ENCODE results near the gene CENPU.

CENPU gene

DNA sequence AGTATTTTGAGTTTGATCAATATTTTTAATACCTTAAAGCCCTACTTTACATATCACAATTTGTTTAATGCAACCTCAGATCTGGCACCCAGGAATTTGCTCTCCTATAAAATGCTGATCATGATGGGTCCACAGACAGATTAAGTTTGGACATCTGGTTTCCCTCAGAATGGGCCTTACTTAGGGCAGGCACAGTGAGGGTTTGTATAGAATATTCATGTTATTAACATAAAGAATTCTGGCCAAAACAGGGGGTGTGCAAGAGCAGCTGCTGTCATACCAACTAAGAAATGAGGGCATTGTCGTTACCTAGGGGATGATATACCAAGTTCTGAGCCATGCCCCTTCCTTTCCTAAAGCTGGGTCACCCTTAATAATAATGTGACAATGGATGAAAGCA is 37.5 kb upstream of the CENPU start:
- TF ChIP-seq, protein P1, sequence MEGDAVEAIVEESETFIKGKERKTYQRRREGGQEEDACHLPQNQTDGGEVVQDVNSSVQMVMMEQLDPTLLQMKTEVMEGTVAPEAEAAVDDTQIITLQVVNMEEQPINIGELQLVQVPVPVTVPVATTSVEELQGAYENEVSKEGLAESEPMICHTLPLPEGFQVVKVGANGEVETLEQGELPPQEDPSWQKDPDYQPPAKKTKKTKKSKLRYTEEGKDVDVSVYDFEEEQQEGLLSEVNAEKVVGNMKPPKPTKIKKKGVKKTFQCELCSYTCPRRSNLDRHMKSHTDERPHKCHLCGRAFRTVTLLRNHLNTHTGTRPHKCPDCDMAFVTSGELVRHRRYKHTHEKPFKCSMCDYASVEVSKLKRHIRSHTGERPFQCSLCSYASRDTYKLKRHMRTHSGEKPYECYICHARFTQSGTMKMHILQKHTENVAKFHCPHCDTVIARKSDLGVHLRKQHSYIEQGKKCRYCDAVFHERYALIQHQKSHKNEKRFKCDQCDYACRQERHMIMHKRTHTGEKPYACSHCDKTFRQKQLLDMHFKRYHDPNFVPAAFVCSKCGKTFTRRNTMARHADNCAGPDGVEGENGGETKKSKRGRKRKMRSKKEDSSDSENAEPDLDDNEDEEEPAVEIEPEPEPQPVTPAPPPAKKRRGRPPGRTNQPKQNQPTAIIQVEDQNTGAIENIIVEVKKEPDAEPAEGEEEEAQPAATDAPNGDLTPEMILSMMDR (IDR thresholded peaks at IDR 0.05; ENCODE audit: low read length, missing control alignments) = no peak
- H3K4me3 ChIP-seq (replicated peaks; ENCODE audit: low read depth, low read length) = no peak overlapping the region
- DNase-seq (ENCODE audit: low read depth) = no peak

DNA sequence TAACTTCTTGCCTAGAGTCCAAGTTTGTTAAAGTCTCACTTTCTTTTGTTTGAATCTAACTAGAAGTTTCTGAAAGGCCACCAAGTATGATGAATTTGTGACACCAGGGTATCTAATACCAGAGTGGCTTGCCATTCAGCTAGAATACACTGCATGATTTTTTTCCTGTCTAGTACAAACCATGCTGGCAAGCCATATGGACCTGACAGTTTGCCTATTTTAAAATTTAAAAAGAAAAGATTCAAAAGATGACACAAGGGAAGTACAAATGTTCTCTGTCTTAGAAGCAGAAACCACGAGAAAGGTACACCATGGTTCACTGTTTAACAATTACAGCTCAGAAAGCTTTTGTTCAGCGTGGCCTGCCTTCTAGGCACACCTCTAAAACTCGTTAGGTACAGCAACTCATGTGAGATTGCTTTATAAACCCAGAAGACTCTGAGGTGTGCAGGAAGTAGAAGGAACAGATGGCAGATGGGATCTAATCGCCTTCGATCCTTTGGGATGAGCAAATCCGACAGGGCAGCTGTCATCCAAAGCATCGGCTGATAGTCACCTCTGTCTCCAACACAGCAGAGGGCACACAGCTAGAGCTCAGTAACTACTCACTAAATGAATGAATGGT is 35.4 kb upstream of the CENPU start:
- TF ChIP-seq, protein P1 (IDR thresholded peaks at IDR 0.05; ENCODE audit: low read length, missing control alignments) = no peak
- H3K4me3 ChIP-seq (replicated peaks; ENCODE audit: low read depth, low read length) = no peak overlapping the region
- DNase-seq (ENCODE audit: low read depth) = no peak

DNA sequence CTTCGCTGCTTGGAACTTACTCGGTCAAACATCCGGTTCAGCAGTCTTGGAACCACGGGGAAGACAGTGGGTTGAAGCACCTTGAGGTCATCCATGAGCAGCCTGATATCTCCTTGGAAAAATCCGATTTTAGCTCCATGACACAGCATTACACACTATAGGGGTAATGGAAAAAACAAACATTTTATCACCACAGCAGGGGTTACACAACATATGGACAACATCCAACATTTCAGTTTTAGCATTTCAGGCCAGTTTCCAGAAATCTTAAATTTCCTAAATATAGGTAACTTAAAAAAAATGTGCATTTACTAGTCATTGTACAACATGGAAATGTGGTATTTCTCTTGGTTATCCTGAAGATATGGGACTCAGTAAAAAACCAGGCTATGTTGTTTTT is 34.4 kb upstream of the CENPU start:
- TF ChIP-seq, protein P1 (IDR thresholded peaks at IDR 0.05; ENCODE audit: low read length, missing control alignments) = no peak

DNA sequence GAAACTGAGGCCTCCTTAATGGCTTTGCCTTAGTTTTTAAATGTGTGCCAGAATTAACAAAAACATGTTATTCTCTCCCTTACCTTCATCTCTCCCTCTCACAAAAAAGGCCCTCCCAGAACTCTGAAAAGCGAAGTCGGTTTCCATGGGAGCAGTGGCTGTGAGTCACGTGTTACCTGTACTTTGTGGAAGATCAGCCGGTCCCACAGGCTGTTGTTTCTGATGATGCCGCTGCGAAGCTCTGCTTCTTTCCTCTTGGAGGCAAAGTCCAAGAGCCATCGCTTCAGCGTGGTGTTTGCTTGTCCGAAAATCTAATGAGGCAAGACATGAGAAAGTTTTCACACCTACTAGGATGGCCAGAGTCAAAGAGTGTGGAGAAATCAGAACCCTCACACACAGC is 32.5 kb upstream of the CENPU start:
- no peak for DNase-seq (ENCODE audit: low read depth)
- TF ChIP-seq, protein P1 (IDR thresholded peaks at IDR 0.05; ENCODE audit: low read length, missing control alignments) = no peak
- no peak overlapping the region for H3K4me3 ChIP-seq (replicated peaks; ENCODE audit: low read depth, low read length)

More for the DNA sequence above, 34.4 kb upstream of the CENPU start:
- DNase-seq (ENCODE audit: low read depth) = peak; percentile 45
- no peak overlapping the region for H3K4me3 ChIP-seq (replicated peaks; ENCODE audit: low read depth, low read length)

DNA sequence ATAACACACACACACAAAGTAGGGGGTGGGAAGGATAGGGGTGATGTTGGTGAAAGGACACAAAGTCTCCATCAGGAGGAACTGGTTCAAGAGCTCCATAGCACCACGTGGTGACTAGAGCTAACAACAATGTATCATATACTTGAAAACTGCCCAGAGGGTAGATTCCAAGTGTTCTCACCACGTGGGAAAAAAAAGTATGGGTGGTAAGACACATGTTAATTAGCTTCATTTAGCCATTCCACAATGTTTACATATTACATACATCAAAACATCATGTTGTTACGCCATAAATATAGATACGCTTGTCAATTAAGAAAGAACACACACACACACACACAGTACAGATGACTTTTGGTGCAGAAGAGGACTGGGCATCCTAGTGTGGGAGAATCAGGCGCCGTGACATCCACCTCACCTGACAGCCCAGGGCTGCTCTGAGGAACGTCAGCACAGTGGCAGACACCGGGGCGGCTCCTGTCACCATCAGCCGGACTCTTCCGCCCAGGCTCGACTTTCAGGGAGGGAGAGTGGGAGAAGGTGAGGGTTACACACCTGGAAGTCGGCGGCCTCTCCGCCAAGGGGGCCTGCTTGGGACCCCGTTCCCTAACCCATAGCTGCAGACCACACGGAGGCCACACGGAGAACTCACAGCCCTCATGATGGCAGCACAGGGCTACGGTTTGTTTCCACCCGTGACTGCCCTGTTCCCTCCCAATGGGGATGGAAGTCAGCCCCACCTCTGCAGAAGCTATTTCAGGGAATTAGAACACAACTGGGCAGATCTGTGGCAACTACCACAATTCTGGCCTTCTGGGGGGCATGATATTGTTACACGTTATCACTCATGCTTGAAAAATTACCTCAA is 31.8 kb upstream of the CENPU start:
- TF ChIP-seq, protein P1 (IDR thresholded peaks at IDR 0.05; ENCODE audit: low read length, missing control alignments) = no peak
- no peak for DNase-seq (ENCODE audit: low read depth)
- no peak overlapping the region for H3K4me3 ChIP-seq (replicated peaks; ENCODE audit: low read depth, low read length)

DNA sequence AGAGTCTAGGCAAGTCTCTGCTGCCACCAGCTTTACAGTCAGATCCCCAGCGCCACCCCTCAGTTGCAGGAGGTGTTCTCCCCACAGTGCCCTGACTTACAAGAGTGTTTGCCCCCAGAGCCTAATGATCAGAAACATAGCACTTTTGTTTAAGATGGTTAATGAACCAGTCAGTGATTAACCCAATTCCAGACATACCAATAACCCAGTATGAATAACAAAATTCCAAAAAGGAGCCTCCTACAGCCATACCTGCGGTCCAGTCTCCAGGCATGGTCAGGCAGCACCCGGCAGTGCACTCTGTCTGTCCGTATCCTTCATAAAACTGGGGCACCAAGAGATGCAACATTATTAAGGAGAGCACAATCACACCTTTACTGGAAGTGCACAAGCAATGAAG is 30.7 kb upstream of the CENPU start:
- TF ChIP-seq, protein P1 (IDR thresholded peaks at IDR 0.05; ENCODE audit: low read length, missing control alignments) = no peak
- no peak overlapping the region for H3K4me3 ChIP-seq (replicated peaks; ENCODE audit: low read depth, low read length)
- DNase-seq (ENCODE audit: low read depth) = no peak

Data from fibroblast of pulmonary artery (primary cell).